Measurements from ENCODE around the gene FHOD3. TPM values are rescaled to one million over a fixed set of nuclear protein-coding genes. Genes with fewer than 3 reads are reported as not detected.

FHOD3 gene
- total and polyA plus RNA-seq, 2 of the 8 experiments (the other 6 are each of a cell fraction or from before 2014, with no cell fraction given): 9.7 to 10.5 TPM

DNA sequence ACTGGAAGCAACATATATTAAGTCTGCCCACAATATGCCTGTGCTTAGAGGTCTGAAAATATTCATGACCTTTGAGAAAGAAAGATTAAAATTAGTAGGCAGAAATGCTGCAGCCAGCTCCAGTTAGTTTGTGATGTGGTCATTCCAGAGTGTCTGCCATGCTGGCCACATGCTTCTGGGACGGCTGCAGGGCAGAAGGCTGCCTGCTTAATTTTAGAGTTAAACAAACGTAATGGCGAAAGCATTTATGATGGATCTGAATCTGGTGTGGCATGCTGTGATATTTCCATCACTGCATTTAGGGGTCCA is 95.4 kb downstream of the FHOD3 start (continued):
- TF ChIP-seq CEBPB (IDR thresholded peaks at IDR 0.05; ENCODE audit: low read depth, low read length): no peak
- no peak for TF ChIP-seq RNF2 (IDR thresholded peaks at IDR 0.05; ENCODE audit: borderline replicate concordance, low read depth, low read length, missing control alignments, poor library complexity, severe bottlenecking)
- no peak for TF ChIP-seq POU5F1 (IDR thresholded peaks at IDR 0.05; ENCODE audit: low read depth, low read length)
- no peak for TF ChIP-seq JUN (IDR thresholded peaks at IDR 0.05; ENCODE audit: low read depth, low read length)
